GM06990 (cell line): ENCODE measurements around the gene ZNF518A.

Source experiments
- DNase-seq: peaks from one replicate; pipeline ENCODE4 v3.0.0-alpha.2; 2011; ENCODE audit not compliant: insufficient read length; ENCODE audit errors: extremely low read depth
- H3K27me3 ChIP-seq: replicated peaks from 2 replicates; pipeline ENCODE4 v1.6.0; 2011; ENCODE audit warnings: low read length; ENCODE audit not compliant: control insufficient read depth, insufficient read depth
- H3K36me3 ChIP-seq: 2 replicates; pipeline ENCODE4 v1.5.1; 2011; ENCODE audit warnings: low read length; ENCODE audit not compliant: control insufficient read depth, insufficient read depth
- H3K4me3 ChIP-seq: replicated peaks from 2 replicates; pipeline ENCODE4 v1.5.1; 2011; ENCODE audit warnings: low read depth, mild to moderate bottlenecking, control low read depth, low read length
- TF ChIP-seq, protein P1 (sequence below): IDR thresholded peaks from 2 replicates; pipeline ENCODE4 v1.5.1; 2011; ENCODE audit warnings: low read length, control low read depth, mild to moderate bottlenecking, inconsistent platforms; ENCODE audit not compliant: insufficient read depth, poor library complexity, severe bottlenecking

Gene ZNF518A

DNA sequence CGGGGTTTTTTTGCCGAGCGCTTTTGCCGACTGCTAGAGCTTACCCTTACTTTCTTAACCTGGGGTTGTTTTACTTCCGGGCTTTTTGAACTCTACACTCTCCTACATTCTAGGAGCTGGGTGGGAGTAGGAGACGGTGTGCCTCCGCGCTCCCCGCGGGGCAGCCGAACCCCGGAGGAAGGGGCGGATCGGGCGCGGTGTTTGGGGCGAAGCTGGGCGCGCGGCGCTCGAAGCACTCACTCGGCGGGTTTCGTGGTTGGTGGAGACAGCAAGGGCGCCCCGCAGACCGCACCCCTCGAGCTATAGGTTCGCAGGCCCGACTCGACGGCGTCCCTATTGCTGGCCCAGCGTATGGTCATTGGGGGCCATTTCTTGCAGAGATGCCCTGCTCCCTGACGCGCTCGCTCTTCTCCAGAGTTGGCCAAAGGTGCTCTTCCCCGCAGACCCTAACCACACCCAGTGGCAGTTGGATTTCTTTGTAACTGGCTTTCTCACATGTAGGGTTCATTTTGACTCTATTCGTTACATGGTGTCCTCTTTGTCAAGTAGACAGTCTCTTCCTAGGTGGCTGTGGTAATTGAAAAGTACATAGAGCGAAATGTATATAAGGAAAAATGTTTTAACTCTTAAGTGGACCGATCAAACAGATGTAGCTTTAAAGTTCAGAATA is 364 bp downstream of the ZNF518A start:
- TF ChIP-seq, protein P1, sequence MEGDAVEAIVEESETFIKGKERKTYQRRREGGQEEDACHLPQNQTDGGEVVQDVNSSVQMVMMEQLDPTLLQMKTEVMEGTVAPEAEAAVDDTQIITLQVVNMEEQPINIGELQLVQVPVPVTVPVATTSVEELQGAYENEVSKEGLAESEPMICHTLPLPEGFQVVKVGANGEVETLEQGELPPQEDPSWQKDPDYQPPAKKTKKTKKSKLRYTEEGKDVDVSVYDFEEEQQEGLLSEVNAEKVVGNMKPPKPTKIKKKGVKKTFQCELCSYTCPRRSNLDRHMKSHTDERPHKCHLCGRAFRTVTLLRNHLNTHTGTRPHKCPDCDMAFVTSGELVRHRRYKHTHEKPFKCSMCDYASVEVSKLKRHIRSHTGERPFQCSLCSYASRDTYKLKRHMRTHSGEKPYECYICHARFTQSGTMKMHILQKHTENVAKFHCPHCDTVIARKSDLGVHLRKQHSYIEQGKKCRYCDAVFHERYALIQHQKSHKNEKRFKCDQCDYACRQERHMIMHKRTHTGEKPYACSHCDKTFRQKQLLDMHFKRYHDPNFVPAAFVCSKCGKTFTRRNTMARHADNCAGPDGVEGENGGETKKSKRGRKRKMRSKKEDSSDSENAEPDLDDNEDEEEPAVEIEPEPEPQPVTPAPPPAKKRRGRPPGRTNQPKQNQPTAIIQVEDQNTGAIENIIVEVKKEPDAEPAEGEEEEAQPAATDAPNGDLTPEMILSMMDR = peak; percentile 6
- peak; percentile 93 for DNase-seq
- Histone ChIP-seq H3K27me3 (no peaks in the 10 kb centered on the region), H3K36me3 (no peaks in the 10 kb centered on the region; the same call in 1 of the 2 replicates), H3K4me3 (peak overlapping the region; percentile 87)

DNA sequence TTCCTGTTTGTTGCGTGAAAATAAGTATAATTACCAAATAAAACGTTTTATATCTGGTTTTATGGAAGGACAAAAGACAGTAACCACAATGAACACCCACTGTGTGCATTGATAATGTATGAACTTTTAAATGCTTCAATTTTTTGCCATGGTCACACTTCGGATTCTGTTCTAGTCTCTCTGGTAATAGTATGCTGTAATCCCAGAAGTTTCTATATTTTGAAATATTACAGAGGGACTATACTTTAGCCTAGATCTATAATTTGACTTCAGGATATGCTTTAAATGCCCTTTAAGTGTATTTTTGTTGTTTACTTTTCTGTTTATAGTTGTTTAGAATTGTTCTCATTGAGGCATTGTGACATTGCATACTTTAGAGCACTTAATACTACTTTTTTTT is 1.5 kb downstream of the ZNF518A start:
- no peak for DNase-seq
- peak overlapping the region; percentile 87; the same call in 1 of the 2 replicates for H3K4me3 ChIP-seq
- TF ChIP-seq, protein P1 = no peak
- no peaks in the 10 kb centered on the region; the same call in none of the 2 replicates for H3K36me3 ChIP-seq
- H3K27me3 ChIP-seq = no peaks in the 10 kb centered on the region

DNA sequence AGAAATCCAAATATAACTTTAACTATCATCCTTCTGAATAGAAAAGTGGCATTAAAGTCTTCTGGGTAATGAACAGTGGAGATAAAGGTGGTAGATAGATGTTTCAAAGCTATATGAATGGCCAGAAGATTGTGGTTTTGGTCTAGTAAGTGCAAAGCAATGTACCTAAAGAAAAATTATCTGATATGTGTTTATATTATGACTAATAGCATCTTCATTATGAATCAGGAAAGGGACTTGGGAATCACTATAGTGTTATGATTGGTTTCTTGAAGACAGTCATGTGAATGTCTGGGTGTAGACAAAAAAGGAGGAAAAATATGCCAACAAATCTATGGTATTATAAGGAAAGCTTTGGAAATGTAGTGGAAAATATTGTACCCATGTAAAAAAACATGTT is 3.0 kb downstream of the ZNF518A start:
- TF ChIP-seq, protein P1 = no peak
- Histone ChIP-seq H3K4me3 (no peak overlapping the region), H3K27me3 (no peaks in the 10 kb centered on the region), H3K36me3 (peaks cover 3% of the 10 kb centered on the region)
- DNase-seq = no peak

DNA sequence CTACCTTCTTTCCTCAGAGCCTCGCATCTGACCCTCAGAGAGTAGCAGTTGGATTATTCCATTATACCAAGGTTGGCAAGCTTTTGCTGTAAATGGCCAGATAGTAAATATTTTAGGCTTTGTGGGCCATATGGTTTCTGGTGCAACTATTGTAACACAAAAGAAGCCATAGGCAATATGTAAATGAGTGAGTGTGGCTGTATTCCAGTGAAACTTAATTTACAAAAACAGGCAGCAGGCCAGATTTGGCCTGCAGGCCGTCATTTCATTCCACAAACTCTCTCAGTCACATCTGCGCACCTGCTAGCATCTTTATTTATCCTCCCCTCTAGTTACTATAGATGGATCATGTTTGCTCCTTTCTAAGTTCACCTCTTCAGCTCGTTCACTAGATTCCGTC is 6.7 kb downstream of the ZNF518A start:
- DNase-seq = no peak
- Histone ChIP-seq H3K4me3 (no peak overlapping the region), H3K27me3 (no peaks in the 10 kb centered on the region), H3K36me3 (peaks cover 3% of the 10 kb centered on the region)
- TF ChIP-seq, protein P1 = no peak

DNA sequence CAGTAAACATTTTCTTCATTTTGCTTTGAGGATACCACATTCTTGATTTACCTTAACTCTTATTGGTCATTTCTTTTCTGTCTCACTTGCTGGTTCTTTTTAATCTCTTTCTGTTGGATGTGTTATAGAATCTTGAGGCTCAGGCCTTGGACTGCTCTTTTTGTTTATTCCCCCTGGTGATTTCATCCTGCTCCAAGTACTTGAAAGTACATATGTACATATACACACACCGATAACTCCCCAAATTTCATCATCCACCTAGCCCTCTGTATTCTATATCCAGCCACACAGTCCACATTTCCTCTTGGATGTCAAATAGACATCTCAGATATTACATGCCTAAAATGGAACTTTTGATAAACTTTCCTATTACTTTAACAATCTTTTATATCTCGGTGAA is 7.5 kb downstream of the ZNF518A start:
- Histone ChIP-seq H3K36me3 (peaks cover 3% of the 10 kb centered on the region), H3K4me3 (no peak overlapping the region), H3K27me3 (no peaks in the 10 kb centered on the region)
- TF ChIP-seq, protein P1 = no peak
- no peak for DNase-seq
